ENCODE data around the gene SATB2. TPM values are rescaled to one million over a fixed set of nuclear protein-coding genes. Genes with fewer than 3 reads are reported as not detected.
A peak's percentile ranks its signal among the peaks of the same experiment; 100 is the strongest.

Gene SATB2
- polyA plus RNA-seq, 1 of the 3 experiments (the other 2 are of a cell fraction): 0.13 TPM

DNA sequence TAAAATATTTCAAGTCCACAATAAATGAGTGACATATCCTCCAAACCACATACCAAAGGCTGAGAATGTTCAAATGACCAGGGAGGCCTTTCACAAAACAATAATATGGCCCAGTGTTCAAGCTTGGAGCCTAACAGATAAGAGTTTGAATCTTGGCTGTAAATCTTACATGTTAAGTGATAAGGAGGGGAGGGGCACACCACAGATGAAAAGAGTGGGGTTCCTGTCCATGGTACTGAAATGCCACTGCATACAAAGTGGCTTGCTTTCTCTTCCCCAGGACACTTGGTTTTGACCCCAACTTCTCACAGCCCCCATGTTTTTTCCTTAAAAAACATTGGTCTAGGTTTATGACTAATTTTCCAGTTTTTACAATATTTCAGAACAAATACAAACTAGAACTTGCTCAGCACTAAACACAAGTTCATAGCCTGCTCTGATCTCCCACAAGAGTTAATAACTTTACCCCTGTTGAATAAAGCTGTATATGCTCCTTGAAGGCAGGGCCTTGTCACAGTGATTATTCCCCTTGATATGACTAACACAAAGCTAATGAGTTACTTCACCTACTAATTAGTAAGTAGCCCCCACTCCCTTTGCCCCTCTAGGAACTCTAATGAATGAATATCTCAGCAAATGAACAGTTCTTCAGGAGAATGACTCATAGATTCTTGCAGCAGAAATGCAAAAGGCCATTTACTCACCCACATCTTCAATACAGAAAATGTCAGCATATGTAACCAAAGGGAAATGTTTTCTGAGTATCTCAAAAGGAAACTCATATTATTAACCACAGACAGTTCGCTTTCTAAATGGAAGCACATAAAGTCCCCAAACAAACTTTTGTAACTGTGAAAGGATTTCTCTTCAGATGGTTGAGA is 142.2 kb downstream of the SATB2 start:
- no peak overlapping the region for H3K27ac ChIP-seq (ENCODE audit: low read depth in 2 of 2, low read length in 1 of 2)

GRCh38 chr2:199312931-199313330 is 144.8 kb downstream of the SATB2 start:
- H3K4me3 ChIP-seq (ENCODE audit: low read depth in 2 of 2, low read length in 1 of 2): no peak overlapping the region
- DNase-seq: no peak
- H3K4me2 ChIP-seq: no peak overlapping the region
- ChIA-PET POLR2A (no interaction called here), CTCF (no interaction called here)
- no peaks in the 10 kb centered on the region for H3K9me2 ChIP-seq
- no peaks in the 10 kb centered on the region for H3F3A ChIP-seq (replicated peaks; ENCODE audit: insufficient read depth)
- H3K36me3 ChIP-seq (replicated peaks in 1 of 2; ENCODE audit: control insufficient read depth in 1 of 2, insufficient read depth in 2 of 2, low read length in 1 of 2): no peaks in the 10 kb centered on the region
- H3K27ac ChIP-seq (ENCODE audit: low read depth in 2 of 2, low read length in 1 of 2): no peak overlapping the region
- WGBS (ENCODE audit: low lambda C conversion rate): 24% methylated on average over 3 of the region's 3 CpGs
- H3K9ac ChIP-seq: no peak overlapping the region
- no peaks in the 10 kb centered on the region for H3K9me3 ChIP-seq
- H2AFZ ChIP-seq (ENCODE audit: low read depth): no peak overlapping the region
- 0 out of 2 replicates have a peak, but pooled peaks cover 5% of the 10 kb centered on the region for H3K27me3 ChIP-seq (ENCODE audit: insufficient read depth)
- no peaks in the 10 kb centered on the region for H4K20me1 ChIP-seq (ENCODE audit: insufficient read depth)
- H3K79me2 ChIP-seq (ENCODE audit: insufficient read depth): no peaks in the 10 kb centered on the region
- no peaks in the 10 kb centered on the region; a peak in 1 of 4 replicates for H3K4me1 ChIP-seq (ENCODE audit: control insufficient read depth in 1 of 2, insufficient read depth in 2 of 2, low read depth in 1 of 2, low read length in 1 of 2)
- TF ChIP-seq, protein P1, sequence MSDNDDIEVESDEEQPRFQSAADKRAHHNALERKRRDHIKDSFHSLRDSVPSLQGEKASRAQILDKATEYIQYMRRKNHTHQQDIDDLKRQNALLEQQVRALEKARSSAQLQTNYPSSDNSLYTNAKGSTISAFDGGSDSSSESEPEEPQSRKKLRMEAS (IDR thresholded peaks at IDR 0.05; ENCODE audit: low read depth): no peak
- TF ChIP-seq RXRA (IDR thresholded peaks at IDR 0.05; ENCODE audit: borderline replicate concordance, low read depth): no peak
- TF ChIP-seq, protein P2, sequence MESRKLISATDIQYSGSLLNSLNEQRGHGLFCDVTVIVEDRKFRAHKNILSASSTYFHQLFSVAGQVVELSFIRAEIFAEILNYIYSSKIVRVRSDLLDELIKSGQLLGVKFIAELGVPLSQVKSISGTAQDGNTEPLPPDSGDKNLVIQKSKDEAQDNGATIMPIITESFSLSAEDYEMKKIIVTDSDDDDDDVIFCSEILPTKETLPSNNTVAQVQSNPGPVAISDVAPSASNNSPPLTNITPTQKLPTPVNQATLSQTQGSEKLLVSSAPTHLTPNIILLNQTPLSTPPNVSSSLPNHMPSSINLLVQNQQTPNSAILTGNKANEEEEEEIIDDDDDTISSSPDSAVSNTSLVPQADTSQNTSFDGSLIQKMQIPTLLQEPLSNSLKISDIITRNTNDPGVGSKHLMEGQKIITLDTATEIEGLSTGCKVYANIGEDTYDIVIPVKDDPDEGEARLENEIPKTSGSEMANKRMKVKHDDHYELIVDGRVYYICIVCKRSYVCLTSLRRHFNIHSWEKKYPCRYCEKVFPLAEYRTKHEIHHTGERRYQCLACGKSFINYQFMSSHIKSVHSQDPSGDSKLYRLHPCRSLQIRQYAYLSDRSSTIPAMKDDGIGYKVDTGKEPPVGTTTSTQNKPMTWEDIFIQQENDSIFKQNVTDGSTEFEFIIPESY (IDR thresholded peaks at IDR 0.05; ENCODE audit: borderline replicate concordance, low read depth): no peak
- no peak for TF ChIP-seq ELF1 (IDR thresholded peaks at IDR 0.05)
- TF ChIP-seq EZH2phosphoT487 (IDR thresholded peaks at IDR 0.05; ENCODE audit: borderline replicate concordance, low read depth): no peak
- TF ChIP-seq RCOR1 (IDR thresholded peaks at IDR 0.05; ENCODE audit: low read length): no peak
- no peak for TF ChIP-seq MXI1 (IDR thresholded peaks at IDR 0.05; ENCODE audit: low read depth, low read length)
- no peak for TF ChIP-seq USF2 (IDR thresholded peaks at IDR 0.05; ENCODE audit: borderline replicate concordance, low read depth, low read length)
- TF ChIP-seq, protein P3, sequence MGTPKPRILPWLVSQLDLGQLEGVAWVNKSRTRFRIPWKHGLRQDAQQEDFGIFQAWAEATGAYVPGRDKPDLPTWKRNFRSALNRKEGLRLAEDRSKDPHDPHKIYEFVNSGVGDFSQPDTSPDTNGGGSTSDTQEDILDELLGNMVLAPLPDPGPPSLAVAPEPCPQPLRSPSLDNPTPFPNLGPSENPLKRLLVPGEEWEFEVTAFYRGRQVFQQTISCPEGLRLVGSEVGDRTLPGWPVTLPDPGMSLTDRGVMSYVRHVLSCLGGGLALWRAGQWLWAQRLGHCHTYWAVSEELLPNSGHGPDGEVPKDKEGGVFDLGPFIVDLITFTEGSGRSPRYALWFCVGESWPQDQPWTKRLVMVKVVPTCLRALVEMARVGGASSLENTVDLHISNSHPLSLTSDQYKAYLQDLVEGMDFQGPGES (IDR thresholded peaks at IDR 0.05; ENCODE audit: low read depth, low read length): no peak
- no peak for TF ChIP-seq SIN3A (IDR thresholded peaks at IDR 0.05; ENCODE audit: borderline replicate concordance, low read depth, low read length)
- TF ChIP-seq, protein P4, sequence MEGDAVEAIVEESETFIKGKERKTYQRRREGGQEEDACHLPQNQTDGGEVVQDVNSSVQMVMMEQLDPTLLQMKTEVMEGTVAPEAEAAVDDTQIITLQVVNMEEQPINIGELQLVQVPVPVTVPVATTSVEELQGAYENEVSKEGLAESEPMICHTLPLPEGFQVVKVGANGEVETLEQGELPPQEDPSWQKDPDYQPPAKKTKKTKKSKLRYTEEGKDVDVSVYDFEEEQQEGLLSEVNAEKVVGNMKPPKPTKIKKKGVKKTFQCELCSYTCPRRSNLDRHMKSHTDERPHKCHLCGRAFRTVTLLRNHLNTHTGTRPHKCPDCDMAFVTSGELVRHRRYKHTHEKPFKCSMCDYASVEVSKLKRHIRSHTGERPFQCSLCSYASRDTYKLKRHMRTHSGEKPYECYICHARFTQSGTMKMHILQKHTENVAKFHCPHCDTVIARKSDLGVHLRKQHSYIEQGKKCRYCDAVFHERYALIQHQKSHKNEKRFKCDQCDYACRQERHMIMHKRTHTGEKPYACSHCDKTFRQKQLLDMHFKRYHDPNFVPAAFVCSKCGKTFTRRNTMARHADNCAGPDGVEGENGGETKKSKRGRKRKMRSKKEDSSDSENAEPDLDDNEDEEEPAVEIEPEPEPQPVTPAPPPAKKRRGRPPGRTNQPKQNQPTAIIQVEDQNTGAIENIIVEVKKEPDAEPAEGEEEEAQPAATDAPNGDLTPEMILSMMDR (IDR thresholded peaks at IDR 0.05): no peak
- TF ChIP-seq RAD21 (IDR thresholded peaks at IDR 0.05; ENCODE audit: low read length): no peak

More for the DNA sequence above, 142.2 kb downstream of the SATB2 start:
- H3K9me2 ChIP-seq: no peaks in the 10 kb centered on the region
- no peak overlapping the region for H3K9ac ChIP-seq
- 0% methylated on average over 1 of the region's 1 CpG for WGBS (ENCODE audit: low lambda C conversion rate)
- CTCF ChIA-PET: no interaction called here
- no peaks in the 10 kb centered on the region for H3F3A ChIP-seq (replicated peaks; ENCODE audit: insufficient read depth)
- H3K4me1 ChIP-seq (ENCODE audit: control insufficient read depth in 1 of 2, insufficient read depth in 2 of 2, low read depth in 1 of 2, low read length in 1 of 2): no peaks in the 10 kb centered on the region; a peak in 1 of 4 replicates
- H3K9me3 ChIP-seq: no peaks in the 10 kb centered on the region
- H3K4me2 ChIP-seq: no peak overlapping the region
- H2AFZ ChIP-seq (ENCODE audit: low read depth): no peak overlapping the region
- POLR2A ChIA-PET: no interaction called here
- no peak for TF ChIP-seq RXRA (IDR thresholded peaks at IDR 0.05; ENCODE audit: borderline replicate concordance, low read depth)
- TF ChIP-seq, protein P5, sequence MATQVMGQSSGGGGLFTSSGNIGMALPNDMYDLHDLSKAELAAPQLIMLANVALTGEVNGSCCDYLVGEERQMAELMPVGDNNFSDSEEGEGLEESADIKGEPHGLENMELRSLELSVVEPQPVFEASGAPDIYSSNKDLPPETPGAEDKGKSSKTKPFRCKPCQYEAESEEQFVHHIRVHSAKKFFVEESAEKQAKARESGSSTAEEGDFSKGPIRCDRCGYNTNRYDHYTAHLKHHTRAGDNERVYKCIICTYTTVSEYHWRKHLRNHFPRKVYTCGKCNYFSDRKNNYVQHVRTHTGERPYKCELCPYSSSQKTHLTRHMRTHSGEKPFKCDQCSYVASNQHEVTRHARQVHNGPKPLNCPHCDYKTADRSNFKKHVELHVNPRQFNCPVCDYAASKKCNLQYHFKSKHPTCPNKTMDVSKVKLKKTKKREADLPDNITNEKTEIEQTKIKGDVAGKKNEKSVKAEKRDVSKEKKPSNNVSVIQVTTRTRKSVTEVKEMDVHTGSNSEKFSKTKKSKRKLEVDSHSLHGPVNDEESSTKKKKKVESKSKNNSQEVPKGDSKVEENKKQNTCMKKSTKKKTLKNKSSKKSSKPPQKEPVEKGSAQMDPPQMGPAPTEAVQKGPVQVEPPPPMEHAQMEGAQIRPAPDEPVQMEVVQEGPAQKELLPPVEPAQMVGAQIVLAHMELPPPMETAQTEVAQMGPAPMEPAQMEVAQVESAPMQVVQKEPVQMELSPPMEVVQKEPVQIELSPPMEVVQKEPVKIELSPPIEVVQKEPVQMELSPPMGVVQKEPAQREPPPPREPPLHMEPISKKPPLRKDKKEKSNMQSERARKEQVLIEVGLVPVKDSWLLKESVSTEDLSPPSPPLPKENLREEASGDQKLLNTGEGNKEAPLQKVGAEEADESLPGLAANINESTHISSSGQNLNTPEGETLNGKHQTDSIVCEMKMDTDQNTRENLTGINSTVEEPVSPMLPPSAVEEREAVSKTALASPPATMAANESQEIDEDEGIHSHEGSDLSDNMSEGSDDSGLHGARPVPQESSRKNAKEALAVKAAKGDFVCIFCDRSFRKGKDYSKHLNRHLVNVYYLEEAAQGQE (IDR thresholded peaks at IDR 0.05; ENCODE audit: low read depth, low read length): peak; percentile 93
- no peaks in the 10 kb centered on the region for H3K36me3 ChIP-seq (replicated peaks in 1 of 2; ENCODE audit: control insufficient read depth in 1 of 2, insufficient read depth in 2 of 2, low read length in 1 of 2)
- H4K20me1 ChIP-seq (ENCODE audit: insufficient read depth): no peaks in the 10 kb centered on the region
- H3K4me3 ChIP-seq (ENCODE audit: low read depth in 2 of 2, low read length in 1 of 2): no peak overlapping the region
- H3K27me3 ChIP-seq (ENCODE audit: insufficient read depth): no peaks in the 10 kb centered on the region
- DNase-seq: no peak
- no peaks in the 10 kb centered on the region for H3K79me2 ChIP-seq (ENCODE audit: insufficient read depth)
